HUES6 (cell line): ENCODE results near the gene OR8S1.
"Not testable (repeated sequence)": the region's sequence is repeated elsewhere in the genome, so short reads cannot be mapped to it uniquely, and the experiment has no call there.

Experiments used
- H3K27ac ChIP-seq: 2 replicates; pipeline ENCODE4 v1.7.0; 2013; ENCODE audit warnings: low read depth, mild to moderate bottlenecking, low read length, inconsistent platforms
- H3K27me3 ChIP-seq: 2 replicates; pipeline ENCODE4 v1.6.1; 2013; ENCODE audit warnings: low read length; ENCODE audit not compliant: control insufficient read depth, insufficient read depth
- H3K36me3 ChIP-seq: 2 replicates; pipeline ENCODE4 v1.6.1; 2013; ENCODE audit warnings: low read length; ENCODE audit not compliant: control insufficient read depth, insufficient read depth
- H3K4me1 ChIP-seq: 2 replicates; pipeline ENCODE4 v1.6.1; 2013; ENCODE audit warnings: low read length; ENCODE audit not compliant: control insufficient read depth, insufficient read depth
- H3K4me3 ChIP-seq: 2 replicates; pipeline ENCODE4 v1.5.1; 2013; ENCODE audit warnings: low read depth, low read length
- H3K9ac ChIP-seq: one replicate; pipeline ENCODE4 v1.6.1; 2013; ENCODE audit warnings: mild to moderate bottlenecking, low read length
- H3K9me3 ChIP-seq: 2 replicates; pipeline ENCODE4 v1.6.1; 2013; ENCODE audit warnings: low read depth, low read length; ENCODE audit not compliant: control insufficient read depth, insufficient read depth

The OR8S1 gene

DNA sequence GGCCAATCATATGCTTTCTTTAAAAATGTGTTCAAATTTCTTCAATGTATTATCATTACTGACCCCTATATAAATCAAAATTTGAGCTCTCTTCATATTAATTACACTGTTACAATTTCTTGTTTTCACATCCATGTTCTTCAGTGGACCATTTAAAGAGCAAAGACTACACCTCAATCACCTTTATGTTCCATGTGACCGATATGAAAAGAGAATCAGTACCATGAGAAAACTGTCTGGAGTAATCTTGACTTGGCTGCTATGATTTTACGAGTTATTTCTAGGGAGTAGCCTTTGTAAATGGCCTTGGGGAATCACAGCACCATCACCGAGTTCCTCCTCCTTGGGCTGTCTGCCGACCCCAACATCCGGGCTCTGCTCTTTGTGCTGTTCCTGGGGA lies at the start of gene OR8S1:
Gene OR8S1 (plus strand): TSS at position 301 of the 400 bp plus-strand sequence. CDS start 0 bp downstream, at position 301.
- no peak within 1 kb of the TSS for H3K4me3 ChIP-seq
- H3K27me3 ChIP-seq: no peaks in the 10 kb centered on the region
- H3K27ac ChIP-seq: no peak within 1 kb of the TSS
- no peaks in the 10 kb centered on the region for H3K4me1 ChIP-seq
- H3K9me3 ChIP-seq: peaks cover 6% of the 10 kb centered on the region; the same call in 1 of the 2 replicates
- H3K9ac ChIP-seq: no peak within 1 kb of the TSS
- no peaks in the 10 kb centered on the region for H3K36me3 ChIP-seq

- Histone ChIP-seq H3K27ac (no peak within 1 kb of the TSS), H3K4me1 (no peaks in the 10 kb centered on the region), H3K4me3 (no peak within 1 kb of the TSS), H3K27me3 (peaks cover 18% of the 10 kb centered on the region; the same call in 1 of the 2 replicates), H3K9me3 (no peaks in the 10 kb centered on the region; the same call in 1 of the 2 replicates), H3K36me3 (no peaks in the 10 kb centered on the region), H3K9ac (no peak within 1 kb of the TSS)
These were observed 43.2 kb upstream of the OR8S1 start, which contains the start of gene C12orf54 for GRCh38 chr12:48482198-48482597. Gene C12orf54 (plus strand): TSS chr12:48482498. CDS start chr12:48483297, 799 bp downstream.

DNA sequence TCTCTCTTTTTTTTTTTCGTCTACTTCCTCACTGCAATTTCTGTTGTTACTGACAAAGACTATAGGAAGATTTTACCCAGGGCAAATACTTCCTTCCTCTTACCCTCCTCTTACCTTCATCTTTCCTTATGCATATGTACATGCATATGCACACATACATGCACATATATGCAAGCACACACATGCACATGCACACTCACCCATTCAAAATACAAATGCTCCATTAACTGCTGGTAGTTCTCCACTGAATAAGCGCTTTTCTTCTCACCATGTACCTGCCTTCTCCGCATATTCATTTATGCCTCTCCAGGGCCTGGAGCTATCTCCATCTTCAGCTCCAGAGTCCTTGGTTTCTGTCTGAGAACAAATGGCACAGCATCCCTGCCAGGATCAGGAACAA lies 42.5 kb upstream of the OR8S1 start:
- Histone ChIP-seq H3K27me3 (peaks cover 18% of the 10 kb centered on the region; the same call in 1 of the 2 replicates), H3K4me3 (no peak overlapping the region)

GRCh38 chr12:48486261-48486660 lies 39.2 kb upstream of the OR8S1 start:
- no peaks in the 10 kb centered on the region for H3K4me1 ChIP-seq
- H3K27me3 ChIP-seq: peaks cover 22% of the 10 kb centered on the region; the same call in 1 of the 2 replicates
- no peaks in the 10 kb centered on the region; the same call in 1 of the 2 replicates for H3K9me3 ChIP-seq
- no peak overlapping the region for H3K4me3 ChIP-seq
- no peak overlapping the region for H3K27ac ChIP-seq
- H3K9ac ChIP-seq: no peak overlapping the region
- H3K36me3 ChIP-seq: no peaks in the 10 kb centered on the region

More for the DNA sequence above, 42.5 kb upstream of the OR8S1 start:
- no peak overlapping the region for H3K27ac ChIP-seq
- H3K9ac ChIP-seq: no peak overlapping the region
- H3K9me3 ChIP-seq: no peaks in the 10 kb centered on the region; the same call in 1 of the 2 replicates
- no peaks in the 10 kb centered on the region for H3K36me3 ChIP-seq
- no peaks in the 10 kb centered on the region for H3K4me1 ChIP-seq

DNA sequence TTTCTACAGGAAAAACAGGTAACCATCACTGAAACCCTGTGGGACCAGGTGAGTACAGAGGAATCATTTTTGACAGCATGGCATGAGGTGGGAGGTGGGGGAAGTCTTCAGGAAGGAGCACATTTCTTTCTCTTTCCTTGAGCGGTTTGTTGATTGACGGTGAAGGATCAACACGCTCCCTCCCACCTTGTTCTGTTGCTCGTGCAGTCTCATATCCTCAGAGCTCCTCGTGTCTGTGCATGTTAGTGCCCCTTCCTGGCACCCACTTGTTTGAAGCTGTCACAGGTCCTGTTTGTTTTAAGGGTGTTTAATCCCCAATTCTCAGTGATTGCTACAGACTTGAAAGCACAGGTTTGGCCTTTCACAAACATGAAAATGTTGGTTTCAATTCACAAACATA lies 38.8 kb upstream of the OR8S1 start:
- no peaks in the 10 kb centered on the region for H3K36me3 ChIP-seq
- H3K4me1 ChIP-seq: no peaks in the 10 kb centered on the region
- H3K9me3 ChIP-seq: no peaks in the 10 kb centered on the region; the same call in 1 of the 2 replicates
- no peak overlapping the region for H3K4me3 ChIP-seq
- H3K27ac ChIP-seq: no peak overlapping the region
- no peak overlapping the region for H3K9ac ChIP-seq
- peaks cover 23% of the 10 kb centered on the region; the same call in 1 of the 2 replicates for H3K27me3 ChIP-seq

DNA sequence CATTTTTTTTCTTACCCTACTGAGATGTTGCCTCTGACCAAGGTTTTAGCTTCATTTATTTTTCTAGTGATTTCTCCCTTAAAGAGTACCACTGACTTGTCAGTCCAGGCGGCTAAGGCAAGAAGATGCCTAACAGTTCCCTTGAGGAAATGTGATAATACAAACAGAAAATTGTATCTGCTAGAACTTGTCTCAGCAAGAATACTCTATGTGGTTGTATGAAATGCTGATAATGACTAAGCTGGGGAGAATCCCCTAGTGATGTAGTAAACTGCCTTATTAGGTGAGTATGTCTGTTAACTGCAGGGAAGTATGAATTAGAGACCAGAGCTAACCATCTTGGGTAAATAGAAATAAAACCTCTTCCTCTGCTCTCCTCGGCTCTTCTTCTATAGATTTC lies 36.4 kb upstream of the OR8S1 start:
- H3K9me3 ChIP-seq: no peaks in the 10 kb centered on the region
- no peak overlapping the region for H3K9ac ChIP-seq
- no peaks in the 10 kb centered on the region for H3K4me1 ChIP-seq
- no peak overlapping the region for H3K4me3 ChIP-seq
- no peaks in the 10 kb centered on the region for H3K36me3 ChIP-seq
- H3K27ac ChIP-seq: no peak overlapping the region
- peaks cover 29% of the 10 kb centered on the region; the same call in 1 of the 2 replicates for H3K27me3 ChIP-seq

DNA sequence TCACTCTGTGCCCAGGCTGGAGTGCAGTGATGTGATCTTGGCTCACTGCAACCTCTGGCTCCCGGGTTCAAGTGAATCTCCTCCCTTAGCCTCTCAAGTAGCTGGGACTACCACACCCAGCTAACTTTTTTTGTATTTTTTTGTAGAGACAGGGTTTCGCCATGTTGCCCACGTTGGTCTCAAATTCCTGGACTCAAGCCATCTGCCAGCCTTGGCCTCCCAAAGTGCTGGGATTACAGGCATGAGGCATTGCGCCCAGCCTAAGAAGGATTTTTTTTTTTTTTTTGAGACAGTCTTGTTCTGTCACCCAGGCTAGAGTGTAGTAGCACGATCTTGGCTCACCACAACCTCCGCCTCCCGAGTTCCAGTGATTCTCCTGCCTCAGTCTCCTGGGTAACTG lies 36.0 kb upstream of the OR8S1 start:
- H3K9me3 ChIP-seq, H3K27ac ChIP-seq, H3K36me3 ChIP-seq, H3K9ac ChIP-seq, H3K4me3 ChIP-seq, H3K4me1 ChIP-seq: not testable (repeated sequence)
- peaks cover 29% of the 10 kb centered on the region; the same call in 1 of the 2 replicates for H3K27me3 ChIP-seq

- H3K9ac ChIP-seq, H3K36me3 ChIP-seq, H3K27ac ChIP-seq, H3K27me3 ChIP-seq, H3K4me1 ChIP-seq, H3K4me3 ChIP-seq: not testable (repeated sequence)
- peaks cover 12% of the 10 kb centered on the region for H3K9me3 ChIP-seq
These were observed 25.2 kb upstream of the OR8S1 start for GRCh38 chr12:48500281-48500680.

DNA sequence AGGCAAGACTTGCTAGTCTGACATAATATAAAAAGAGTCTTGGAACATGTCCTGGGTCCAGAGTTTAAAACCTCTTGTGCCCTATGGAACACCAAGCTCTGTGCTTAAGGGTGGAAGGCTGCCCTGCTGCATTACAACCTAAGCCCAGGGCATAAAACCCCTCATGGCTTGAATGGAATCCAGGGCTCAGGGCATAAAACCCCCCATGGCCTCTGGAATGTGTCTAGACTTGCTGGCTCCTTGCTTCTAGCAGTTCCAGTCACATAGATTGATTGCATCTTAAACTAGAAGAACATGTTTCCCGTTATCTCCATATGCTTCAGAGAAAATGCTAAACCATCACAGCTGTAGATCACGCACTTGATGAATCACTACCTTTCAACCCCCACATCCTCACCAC lies 18.6 kb upstream of the OR8S1 start:
- not testable (repeated sequence) for H3K4me1 ChIP-seq, H3K27ac ChIP-seq, H3K27me3 ChIP-seq, H3K36me3 ChIP-seq, H3K4me3 ChIP-seq, H3K9ac ChIP-seq
- H3K9me3 ChIP-seq: peaks cover 13% of the 10 kb centered on the region; the same call in 1 of the 2 replicates

GRCh38 chr12:48508987-48509386 lies 16.4 kb upstream of the OR8S1 start:
- H3K36me3 ChIP-seq: no peaks in the 10 kb centered on the region
- H3K27ac ChIP-seq: no peak overlapping the region
- H3K9me3 ChIP-seq: peaks cover 13% of the 10 kb centered on the region; the same call in 1 of the 2 replicates
- H3K4me1 ChIP-seq: no peaks in the 10 kb centered on the region
- H3K4me3 ChIP-seq: no peak overlapping the region
- peaks cover 2% of the 10 kb centered on the region; the same call in 1 of the 2 replicates for H3K27me3 ChIP-seq
- no peak overlapping the region for H3K9ac ChIP-seq

DNA sequence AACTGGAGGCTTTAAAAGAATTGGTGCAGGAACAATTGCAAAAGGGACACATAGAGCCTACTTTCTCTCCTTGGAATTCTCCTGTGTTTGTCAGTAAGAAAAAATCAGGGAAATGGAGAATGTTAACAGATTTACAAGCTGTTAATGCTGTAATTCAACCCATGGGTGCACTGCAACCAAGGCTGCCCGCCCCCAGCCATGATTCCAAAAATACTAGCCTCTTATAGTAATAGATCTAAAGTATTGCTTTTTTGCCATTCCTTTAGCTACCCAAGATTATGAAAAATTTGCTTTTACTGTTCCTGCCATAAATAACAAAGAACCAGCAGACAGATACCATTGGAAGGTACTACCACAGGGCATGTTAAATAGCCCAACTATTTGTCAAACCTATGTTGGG lies 15.3 kb upstream of the OR8S1 start:
- Histone ChIP-seq H3K36me3 (no peaks in the 10 kb centered on the region), H3K27me3 (peaks cover 2% of the 10 kb centered on the region; the same call in 1 of the 2 replicates), H3K9me3 (peaks cover 13% of the 10 kb centered on the region; the same call in 1 of the 2 replicates), H3K27ac (no peak overlapping the region), H3K9ac (no peak overlapping the region), H3K4me1 (no peaks in the 10 kb centered on the region), H3K4me3 (no peak overlapping the region)
